Measurements from ENCODE around the gene DPH7. TPM values are rescaled to one million over a fixed set of nuclear protein-coding genes. Genes with fewer than 3 reads are reported as not detected.

The DPH7 gene
- total and polyA plus RNA-seq, 2 of the 8 experiments (the other 6 are each of a cell fraction or from before 2014, with no cell fraction given), result 44.6 to 45.5 TPM

- TF ChIP-seq CHD7 (IDR thresholded peaks at IDR 0.05; ENCODE audit: insufficient replicate concordance, low read length) (no peak), SIN3A (conservative IDR thresholded peaks at IDR 0.05 in 1 of 2, IDR thresholded peaks at IDR 0.05 in 1 of 2; ENCODE audit: low read depth in 1 of 2, low read length in 2 of 2) (no peak), POU5F1 (IDR thresholded peaks at IDR 0.05; ENCODE audit: low read depth, low read length) (no peak), BCL11A (IDR thresholded peaks at IDR 0.05; ENCODE audit: low read depth in 2 of 2, low read length in 2 of 2) (no peak)
Observed at GRCh38 chr9:137607141-137607857, 28.6 kb upstream of the DPH7 start (continued).
